Upper lobe of left lung (tissue), 6 donors: ENCODE measurements around the gene ARHGAP24. TPM values are rescaled to one million over a fixed set of nuclear protein-coding genes. Genes with fewer than 3 reads are reported as not detected.

Experiments
- ATAC-seq, 2 donors: fragments of 200-7000 bp; cut with Tn5 transposase; one replicate each; pipeline ENCODE4 v1.9.1; 2022; ENCODE audit warnings: mild to moderate bottlenecking in 2 of 2, moderate library complexity in 2 of 2; ENCODE audit not compliant: low FRiP score in 2 of 2
- DNase-seq, 2 donors: peaks; one replicate each; pipeline ENCODE4 v3.0.0-alpha.2; 2019 to 2020
- H3K27ac ChIP-seq, 4 donors: fragments of 200-600 bp; sonication (generic); one replicate each; pipeline ENCODE4 v1.5.1; 2016 to 2019
- H3K27me3 ChIP-seq, 4 donors: fragments of 200-600 bp; sonication (generic); one replicate each; pipeline ENCODE4 v1.5.1; 2017 to 2019
- H3K36me3 ChIP-seq, 4 donors: fragments of 200-600 bp; sonication (generic); one replicate each; pipeline ENCODE4 v1.5.1; 2016 to 2019
- H3K4me1 ChIP-seq, 4 donors: fragments of 200-600 bp; sonication (generic); one replicate each; pipeline ENCODE4 v1.5.1; 2018 to 2019
- H3K4me3 ChIP-seq, 4 donors: fragments of 200-600 bp; sonication (generic); one replicate each; pipeline ENCODE4 v1.5.1; 2017 to 2019; ENCODE audit warnings: mild to moderate bottlenecking in 2 of 4, moderate library complexity in 1 of 4
- H3K9me3 ChIP-seq, 4 donors: fragments of 200-600 bp; sonication (generic); one replicate each; pipeline ENCODE4 v1.5.1; 2018 to 2019
- CTCF ChIP-seq, 6 experiments: fragments of 450-650 bp in 4 of 6; fragments of 200-600 bp in 2 of 6; sonication (generic) in 2 of 6; IDR thresholded peaks; one replicate each; pipeline ENCODE4 v1.5.1; 2016 to 2019; ENCODE audit warnings: antibody characterized with exemption in 6 of 6
- EP300 ChIP-seq, 4 donors: sonication (generic); formaldehyde crosslinking; IDR thresholded peaks; one replicate each; pipeline ENCODE4 v1.5.1; 2017; ENCODE audit warnings: antibody characterized with exemption in 4 of 4, control low read depth in 2 of 4
- POLR2A ChIP-seq, 4 donors: fragments of 450-650 bp; IDR thresholded peaks; one replicate each; pipeline ENCODE4 v1.5.1; 2016 to 2017; ENCODE audit warnings: antibody characterized with exemption in 4 of 4, mild to moderate bottlenecking in 2 of 4
- POLR2AphosphoS5 ChIP-seq, 2 donors: sonication (generic); formaldehyde crosslinking; IDR thresholded peaks; one replicate each; pipeline ENCODE4 v1.5.1; 2017; ENCODE audit warnings: antibody characterized with exemption in 2 of 2
- WGBS, 2 donors: methylation state at CpG; one replicate each; pipeline ENCODE4 v1.1.5; 2017 to 2018; 5-methylcytosine and 5-hydroxymethylcytosine counted together
- total RNA-seq, 6 donors: library from RNA; depleted of rRNA in 4 of 6; stranded (reverse); fragments of >200 nt in 4 of 6; gene quantifications; one replicate each; pipeline versions ENCODE4 v1.1.0 to v1.2.1, GENCODE V29; 2016 to 2021
- donor health status: DM: no; HTN: no; CAD: no; lungs with moderate emphysema.
- donor health status: DM: no; HTN: yes; CAD: no; lungs with severe emphysema.

The ARHGAP24 gene
- total RNA-seq, 6 donors from 2014 or later = 26.4 to 92.2 (median 52.4) TPM

- ATAC-seq (no peak), DNase-seq (no peak)
- H3K27me3 ChIP-seq = no peaks in the 10 kb centered on the region
- peaks cover 0 to 4% (median 0%) of the 10 kb centered on the region in 4 donors for H3K36me3 ChIP-seq
- no peaks in the 10 kb centered on the region for H3K9me3 ChIP-seq
- H3K4me3 ChIP-seq = no peak overlapping the region
- H3K4me1 ChIP-seq = peaks cover 0 to 5% (median 0%) of the 10 kb centered on the region in 4 donors
- H3K27ac ChIP-seq = no peak overlapping the region
- 66 to 84% methylated on average over 2 of the region's 2 CpGs for WGBS, 2 donors
- TF ChIP-seq CTCF (IDR thresholded peaks at IDR 0.05) = no peak
- no peak for TF ChIP-seq POLR2A (IDR thresholded peaks at IDR 0.05)
- no peak for TF ChIP-seq POLR2AphosphoS5 (IDR thresholded peaks at IDR 0.05)
- TF ChIP-seq EP300 (IDR thresholded peaks at IDR 0.05) = no peak
Observed at GRCh38 chr4:86001591-86001990, 526.6 kb downstream of the ARHGAP24 start.

- Histone ChIP-seq H3K27ac (no peak overlapping the region), H3K4me1 (peaks cover 0 to 6% (median 0%) of the 10 kb centered on the region in 4 donors), H3K4me3 (no peak overlapping the region), H3K9me3 (no peaks in the 10 kb centered on the region), H3K36me3 (peaks cover 0 to 4% (median 0%) of the 10 kb centered on the region in 4 donors), H3K27me3 (no peaks in the 10 kb centered on the region)
- ATAC-seq = no peak
- no peak for DNase-seq
- 81 to 82% methylated on average over 2 of the region's 2 CpGs for WGBS, 2 donors
- TF ChIP-seq CTCF (IDR thresholded peaks at IDR 0.05) = no peak
- TF ChIP-seq POLR2A (IDR thresholded peaks at IDR 0.05) = no peak
- no peak for TF ChIP-seq POLR2AphosphoS5 (IDR thresholded peaks at IDR 0.05)
- no peak for TF ChIP-seq EP300 (IDR thresholded peaks at IDR 0.05)
Observed at GRCh38 chr4:86004030-86004429, 529.1 kb downstream of the ARHGAP24 start.

GRCh38 chr4:86006057-86006456, 531.1 kb downstream of the ARHGAP24 start:
- no peak for TF ChIP-seq POLR2AphosphoS5 (IDR thresholded peaks at IDR 0.05)
- TF ChIP-seq CTCF (IDR thresholded peaks at IDR 0.05) = no peak
- no peak for TF ChIP-seq POLR2A (IDR thresholded peaks at IDR 0.05)
- TF ChIP-seq EP300 (IDR thresholded peaks at IDR 0.05) = no peak
- Histone ChIP-seq H3K27me3 (no peaks in the 10 kb centered on the region), H3K9me3 (no peaks in the 10 kb centered on the region), H3K36me3 (no peaks in the 10 kb centered on the region), H3K4me1 (peaks cover 0 to 6% (median 0%) of the 10 kb centered on the region in 4 donors), H3K27ac (no peak overlapping the region), H3K4me3 (no peak overlapping the region)
- DNase-seq (no peak), ATAC-seq (peak in 1 of 2 donors; percentile 51)

GRCh38 chr4:86007042-86007441, 532.1 kb downstream of the ARHGAP24 start:
- Histone ChIP-seq H3K36me3 (no peaks in the 10 kb centered on the region), H3K4me1 (peaks cover 0 to 6% (median 0%) of the 10 kb centered on the region in 4 donors), H3K9me3 (no peaks in the 10 kb centered on the region), H3K27me3 (no peaks in the 10 kb centered on the region), H3K27ac (no peak overlapping the region), H3K4me3 (no peak overlapping the region)
- DNase-seq (no peak), ATAC-seq (no peak)
- TF ChIP-seq CTCF (IDR thresholded peaks at IDR 0.05) = no peak
- no peak for TF ChIP-seq POLR2A (IDR thresholded peaks at IDR 0.05)
- TF ChIP-seq POLR2AphosphoS5 (IDR thresholded peaks at IDR 0.05) = no peak
- TF ChIP-seq EP300 (IDR thresholded peaks at IDR 0.05) = no peak
- 81 to 82% methylated on average over 6 of the region's 6 CpGs for WGBS, 2 donors

GRCh38 chr4:86011117-86011516, 536.2 kb downstream of the ARHGAP24 start:
- H3K4me1 ChIP-seq = peaks cover 0 to 6% (median 0%) of the 10 kb centered on the region in 4 donors
- no peak overlapping the region for H3K4me3 ChIP-seq
- H3K36me3 ChIP-seq = no peaks in the 10 kb centered on the region
- H3K9me3 ChIP-seq = no peaks in the 10 kb centered on the region
- H3K27ac ChIP-seq = no peak overlapping the region
- ATAC-seq = peak in 1 of 2 donors; percentile 34
- WGBS, 2 donors = 62% methylated on average over 1 of the region's 1 CpG
- DNase-seq = no peak
- TF ChIP-seq POLR2A (IDR thresholded peaks at IDR 0.05) (no peak), POLR2AphosphoS5 (IDR thresholded peaks at IDR 0.05) (no peak), CTCF (IDR thresholded peaks at IDR 0.05) (no peak), EP300 (IDR thresholded peaks at IDR 0.05) (no peak)
- H3K27me3 ChIP-seq = no peaks in the 10 kb centered on the region
